Activated CD4-positive, alpha-beta T cell treated with anti-CD3 and anti-CD28 coated beads, Interleukin-2, amount 50 U/mL, for 48 hours (primary cell): ENCODE measurements around the gene GINM1.

Source experiments
- DNase-seq, 2 experiments: peaks; one replicate each; pipeline ENCODE4 v3.0.0-alpha.2; 2020

GINM1 gene

DNA sequence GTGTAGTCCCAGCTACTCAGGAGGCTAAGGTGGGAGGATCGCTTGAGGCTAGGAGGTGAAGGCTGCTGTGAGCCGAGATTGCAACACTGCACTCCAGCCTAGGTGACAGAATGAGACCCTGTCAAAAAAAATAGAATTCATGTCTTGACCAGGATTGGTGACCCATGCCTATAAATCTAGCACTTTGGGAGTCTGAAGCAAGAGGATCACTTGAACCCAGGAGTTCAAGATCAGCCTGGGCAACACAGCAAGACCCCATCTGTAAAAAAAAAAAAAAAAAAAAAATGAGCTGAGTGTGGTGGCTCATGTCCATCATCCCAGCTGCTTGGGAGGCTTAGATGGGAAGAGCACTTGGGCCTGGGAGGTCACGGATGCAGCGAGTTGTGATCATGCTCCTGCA, 34.3 kb downstream of the GINM1 start:
- no peak for DNase-seq

GRCh38 chr6:149608381-149608982, 42.3 kb downstream of the GINM1 start:
- no peak for DNase-seq

- DNase-seq: no peak
Observed at GRCh38 chr6:149614337-149614736, 48.2 kb downstream of the GINM1 start.

DNA sequence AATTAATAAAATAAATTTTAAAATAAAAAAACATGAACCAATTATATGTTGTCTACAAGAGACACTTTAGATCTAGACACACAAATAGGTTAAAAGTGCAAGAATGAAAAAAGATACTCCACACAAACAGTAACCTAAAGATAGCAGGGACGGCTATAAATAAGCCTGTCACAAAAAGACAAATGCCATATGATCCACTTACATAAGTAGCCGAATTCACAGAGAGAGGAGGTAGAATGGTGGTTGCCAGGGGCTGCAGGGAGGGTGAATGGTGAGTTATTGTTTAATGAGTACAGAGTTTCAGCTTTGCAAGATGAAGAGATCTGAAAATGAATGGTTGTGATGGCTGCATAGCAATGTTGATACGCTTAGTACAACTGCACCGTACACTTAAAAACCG, 49.6 kb downstream of the GINM1 start:
- DNase-seq: no peak

- DNase-seq: no peak
Observed at GRCh38 chr6:149627672-149628071, 61.5 kb downstream of the GINM1 start.

DNA sequence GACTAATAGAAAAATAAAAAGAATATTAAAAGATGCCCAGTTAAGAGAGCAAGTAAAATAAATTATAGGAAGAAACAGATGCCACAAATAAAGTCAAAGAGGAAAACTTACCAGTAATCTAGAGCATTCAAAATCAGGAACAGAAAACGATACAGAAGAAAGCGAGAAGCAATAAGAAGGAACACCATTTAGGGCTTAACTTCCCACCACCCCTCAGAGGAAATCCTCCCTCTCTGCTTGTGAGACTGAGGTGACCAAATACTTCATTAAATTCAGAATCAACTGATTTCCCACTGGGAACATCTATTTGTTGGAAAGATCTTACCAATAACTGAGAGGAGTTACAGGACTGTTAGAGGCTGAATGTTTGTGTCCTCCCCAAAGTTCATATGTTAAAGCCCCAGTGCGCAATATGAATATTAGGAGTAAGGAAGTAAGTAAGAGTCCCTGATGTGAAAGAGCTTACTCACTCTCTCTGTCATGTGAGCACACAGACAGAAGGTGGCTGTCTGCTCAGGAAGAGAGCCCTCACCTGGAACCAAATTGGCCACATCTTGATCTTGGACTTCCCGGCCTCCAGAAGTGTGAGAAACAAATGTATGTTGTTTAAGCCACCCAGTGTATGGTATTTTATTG, 62.8 kb downstream of the GINM1 start:
- no peak for DNase-seq

- DNase-seq: no peak
Observed at GRCh38 chr6:149634315-149634714, 68.1 kb downstream of the GINM1 start.

GRCh38 chr6:149636124-149636523, 69.9 kb downstream of the GINM1 start:
- no peak for DNase-seq
